IMR-90 (cell line): ENCODE data around the gene FXYD6. TPM values are rescaled to one million over a fixed set of nuclear protein-coding genes. Genes with fewer than 3 reads are reported as not detected.

Source experiments
- ATAC-seq: fragments of 200-7000 bp; cut with Tn5 transposase; 2 replicates; pipeline ENCODE4 v1.9.1; 2020; ENCODE audit warnings: low read depth, mild to moderate bottlenecking, moderate library complexity
- BruUV-seq: library from RNA; stranded (reverse); fragments of 400-500 nt; replicated peaks from 2 replicates; lab custom pipeline; 2021; lab: Mats Ljungman, UMichigan
- CTCF ChIA-PET: fragments of 300-600 bp; formaldehyde crosslinking; extraction: SDS; loops from one replicate; lab custom pipeline; 2021; ENCODE audit warnings: antibody characterized with exemption; lab: Yijun Ruan, JAX
- POLR2A ChIA-PET: fragments of 300-600 bp; sonication (Branson Sonifier 250); formaldehyde crosslinking; loops from one replicate; lab custom pipeline; 2022; ENCODE audit warnings: antibody characterized with exemption; ENCODE audit not compliant: unreplicated experiment; lab: Charles Lee
- DNase-seq: peaks from one replicate; pipeline ENCODE4 v3.0.0; 2013
- H2AFZ ChIP-seq: replicated peaks from 2 replicates; pipeline ENCODE3; 2013; ENCODE audit warnings: low read length, mild to moderate bottlenecking; ENCODE audit not compliant: poor library complexity
- H2AK5ac ChIP-seq: 2 replicates; pipeline ENCODE4 v1.6.1; 2013; ENCODE audit warnings: low read depth, low read length, inconsistent platforms
- H2AK9ac ChIP-seq: replicated peaks from 2 replicates; pipeline ENCODE3; 2013; ENCODE audit warnings: mild to moderate bottlenecking, low read depth, low read length, moderate library complexity; ENCODE audit not compliant: poor library complexity
- H2BK120ac ChIP-seq: 2 replicates; pipeline ENCODE4 v1.6.1; 2013; ENCODE audit warnings: low read depth, low read length, inconsistent platforms
- H2BK15ac ChIP-seq: 3 replicates; pipeline ENCODE4 v1.6.1; 2013; ENCODE audit warnings: low read depth, low read length, inconsistent platforms
- H2BK20ac ChIP-seq: 2 replicates; pipeline ENCODE4 v1.6.1; 2013; ENCODE audit warnings: low read depth, mild to moderate bottlenecking, inconsistent platforms, low read length, moderate library complexity
- H2BK5ac ChIP-seq: 2 replicates; pipeline ENCODE4 v1.6.1; 2013; ENCODE audit warnings: mild to moderate bottlenecking, low read depth, low read length, inconsistent platforms; ENCODE audit not compliant: poor library complexity, severe bottlenecking
- H3K14ac ChIP-seq: replicated peaks from 2 replicates; pipeline ENCODE4 v1.6.1; 2013; ENCODE audit warnings: low read depth, low read length, inconsistent platforms
- H3K18ac ChIP-seq: 2 replicates; pipeline ENCODE4 v1.6.1; 2013; ENCODE audit warnings: low read depth, low read length, control low read depth
- H3K23ac ChIP-seq: 2 replicates; pipeline ENCODE4 v1.6.1; 2013; ENCODE audit warnings: low read depth, low read length, inconsistent platforms
- H3K27ac ChIP-seq: 2 replicates; pipeline ENCODE4 v1.5.1; 2013; ENCODE audit warnings: mild to moderate bottlenecking, control low read depth, low read length; ENCODE audit not compliant: insufficient read depth
- H3K27me3 ChIP-seq: 2 replicates; pipeline ENCODE4 v1.6.1; 2013; ENCODE audit warnings: low read length; ENCODE audit not compliant: control insufficient read depth, insufficient read depth
- H3K36me3 ChIP-seq: 2 replicates; pipeline ENCODE4 v1.6.1; 2013; ENCODE audit warnings: low read length, mixed read lengths; ENCODE audit not compliant: control insufficient read depth, insufficient read depth
- H3K4ac ChIP-seq: 2 replicates; pipeline ENCODE4 v1.6.1; 2013; ENCODE audit warnings: low read depth, low read length, inconsistent platforms
- H3K4me1 ChIP-seq: 2 replicates; pipeline ENCODE4 v1.6.1; 2013; ENCODE audit warnings: low read length, mixed read lengths; ENCODE audit not compliant: control insufficient read depth, insufficient read depth
- H3K4me2 ChIP-seq: 2 replicates; pipeline ENCODE4 v1.6.1; 2013; ENCODE audit warnings: low read depth, mild to moderate bottlenecking, control low read depth, low read length, moderate library complexity
- H3K4me3 ChIP-seq: 2 replicates; pipeline ENCODE4 v1.5.1; 2013; ENCODE audit warnings: low read depth, mild to moderate bottlenecking, control low read depth, low read length, moderate library complexity; ENCODE audit not compliant: insufficient read depth
- H3K56ac ChIP-seq: 2 replicates; pipeline ENCODE4 v1.6.1; 2013; ENCODE audit warnings: low read length, inconsistent platforms; ENCODE audit not compliant: insufficient read depth; ENCODE audit errors: extremely low read depth
- H3K79me1 ChIP-seq, 2 experiments: 2 replicates each; pipeline ENCODE4 v1.6.1; 2013; ENCODE audit warnings: low read length in 2 of 2, inconsistent platforms in 1 of 2, low read depth in 1 of 2
- H3K9ac ChIP-seq: 2 replicates; pipeline ENCODE4 v1.6.1; 2013; ENCODE audit warnings: low read depth, low read length, control low read depth
- H3K9me1 ChIP-seq: 2 replicates; pipeline ENCODE4 v1.6.1; 2013; ENCODE audit warnings: low read length, inconsistent platforms; ENCODE audit not compliant: insufficient read depth
- H3K9me3 ChIP-seq: 2 replicates; pipeline ENCODE4 v1.6.1; 2013; ENCODE audit warnings: low read length; ENCODE audit not compliant: control insufficient read depth, insufficient read depth
- H4K20me1 ChIP-seq: 2 replicates; pipeline ENCODE4 v1.6.1; 2013; ENCODE audit warnings: low read length, inconsistent platforms; ENCODE audit not compliant: insufficient read depth
- H4K5ac ChIP-seq: 2 replicates; pipeline ENCODE4 v1.6.1; 2013; ENCODE audit warnings: mild to moderate bottlenecking, low read depth, low read length, control low read depth
- H4K8ac ChIP-seq, 2 experiments: 2 replicates each; pipeline ENCODE4 v1.6.1; 2013; ENCODE audit warnings: low read depth in 2 of 2, low read length in 2 of 2, control low read depth in 1 of 2, inconsistent platforms in 1 of 2
- H4K91ac ChIP-seq: 2 replicates; pipeline ENCODE4 v1.6.1; 2013; ENCODE audit warnings: low read depth, low read length, inconsistent platforms; ENCODE audit not compliant: insufficient read depth
- CHD1 ChIP-seq: IDR thresholded peaks from 2 replicates; pipeline ENCODE4 v1.6.1; 2012; ENCODE audit warnings: low read depth, low read length, improper control_type of control experiment
- FOS ChIP-seq: fragments of 150-350 bp; IDR thresholded peaks from 2 replicates; pipeline ENCODE4 v1.6.1; 2016; ENCODE audit warnings: low read depth, low read length
- MAFK ChIP-seq: IDR thresholded peaks from 2 replicates; pipeline ENCODE4 v1.6.1; 2012; ENCODE audit warnings: low read depth, low read length, improper control_type of control experiment
- MAZ ChIP-seq: IDR thresholded peaks from 2 replicates; pipeline ENCODE4 v1.6.1; 2012; ENCODE audit warnings: low read depth, mild to moderate bottlenecking, low read length, improper control_type of control experiment, moderate library complexity, borderline replicate concordance
- POLR2A ChIP-seq: IDR thresholded peaks from 2 replicates; pipeline ENCODE4 v1.6.1; 2012; ENCODE audit warnings: mild to moderate bottlenecking, low read depth, low read length
- RAD21 ChIP-seq: IDR thresholded peaks from 2 replicates; pipeline ENCODE4 v1.6.1; 2012; ENCODE audit warnings: low read length, improper control_type of control experiment
- RCOR1 ChIP-seq: IDR thresholded peaks from 2 replicates; pipeline ENCODE4 v1.6.1; 2012; ENCODE audit warnings: mild to moderate bottlenecking, low read length, improper control_type of control experiment; ENCODE audit not compliant: insufficient replicate concordance
- RFX5 ChIP-seq: IDR thresholded peaks from 2 replicates; pipeline ENCODE4 v1.8.0; 2012; ENCODE audit warnings: low read depth, mild to moderate bottlenecking, low read length, moderate library complexity
- WGBS, 2 experiments: methylation state at CpG; one replicate each; pipeline versions ENCODE4 v1.1.5 to v1.1.7; 2013; ENCODE audit warnings: missing lambda C conversion rate in 2 of 2; ENCODE audit not compliant: insufficient read length in 1 of 2; ENCODE audit errors: extremely low coverage in 2 of 2; 5-methylcytosine and 5-hydroxymethylcytosine counted together
- dilution Hi-C: fragments of 300-500 bp; cut with HindIII; formaldehyde crosslinking; loops from one replicate; pipeline ENCODE4 v1.14.3; 2018; ENCODE audit warnings: low sequenced_read_pairs; ENCODE audit not compliant: unreplicated experiment
- in situ Hi-C: fragments of 300-500 bp; cut with MboI; formaldehyde crosslinking; loops from 3 replicates; pipeline ENCODE4 v1.14.3; 2019; ENCODE audit warnings: low sequenced_read_pairs, inconsistent platforms, mixed read lengths
- intact Hi-C: fragments of 100-400 bp; cut with micrococcal nuclease; formaldehyde crosslinking; loops from 2 replicates; pipeline ENCODE4 v1.10.0; 2022
- polyA plus RNA-seq, 3 experiments: library from polyadenylated mRNA; depleted of rRNA; stranded (reverse); fragments of >200 nt; gene quantifications; 2 replicates each; pipeline ENCODE4 v1.2.3, GENCODE V29; 2012; ENCODE audit warnings: low replicate concordance in 1 of 3
- total RNA-seq: library from RNA; depleted of rRNA; stranded (reverse); fragments of >200 nt; gene quantifications from 2 replicates; pipeline ENCODE4 v1.2.3, GENCODE V29; 2012
- TF ChIP-seq, protein P1 (sequence below): fragments of 150-350 bp; IDR thresholded peaks from 2 replicates; pipeline ENCODE4 v1.6.1; 2017; ENCODE audit warnings: mild to moderate bottlenecking, antibody characterized with exemption, low read length, low read depth
- TF ChIP-seq, protein P2 (sequence below): fragments of 150-350 bp; IDR thresholded peaks from 2 replicates; pipeline ENCODE4 v1.6.1; 2016; ENCODE audit warnings: low read depth, mild to moderate bottlenecking, low read length, moderate library complexity, borderline replicate concordance
- TF ChIP-seq, protein P3 (sequence below): conservative IDR thresholded peaks from 2 replicates; pipeline ENCODE4 v1.5.1; 2012; ENCODE audit warnings: mild to moderate bottlenecking, low read depth, low read length, improper control_type of control experiment

Gene FXYD6
- total and polyA plus RNA-seq, 2 of the 4 experiments (the other 2 are of a cell fraction) = 0.32 TPM; not detected in 1

DNA sequence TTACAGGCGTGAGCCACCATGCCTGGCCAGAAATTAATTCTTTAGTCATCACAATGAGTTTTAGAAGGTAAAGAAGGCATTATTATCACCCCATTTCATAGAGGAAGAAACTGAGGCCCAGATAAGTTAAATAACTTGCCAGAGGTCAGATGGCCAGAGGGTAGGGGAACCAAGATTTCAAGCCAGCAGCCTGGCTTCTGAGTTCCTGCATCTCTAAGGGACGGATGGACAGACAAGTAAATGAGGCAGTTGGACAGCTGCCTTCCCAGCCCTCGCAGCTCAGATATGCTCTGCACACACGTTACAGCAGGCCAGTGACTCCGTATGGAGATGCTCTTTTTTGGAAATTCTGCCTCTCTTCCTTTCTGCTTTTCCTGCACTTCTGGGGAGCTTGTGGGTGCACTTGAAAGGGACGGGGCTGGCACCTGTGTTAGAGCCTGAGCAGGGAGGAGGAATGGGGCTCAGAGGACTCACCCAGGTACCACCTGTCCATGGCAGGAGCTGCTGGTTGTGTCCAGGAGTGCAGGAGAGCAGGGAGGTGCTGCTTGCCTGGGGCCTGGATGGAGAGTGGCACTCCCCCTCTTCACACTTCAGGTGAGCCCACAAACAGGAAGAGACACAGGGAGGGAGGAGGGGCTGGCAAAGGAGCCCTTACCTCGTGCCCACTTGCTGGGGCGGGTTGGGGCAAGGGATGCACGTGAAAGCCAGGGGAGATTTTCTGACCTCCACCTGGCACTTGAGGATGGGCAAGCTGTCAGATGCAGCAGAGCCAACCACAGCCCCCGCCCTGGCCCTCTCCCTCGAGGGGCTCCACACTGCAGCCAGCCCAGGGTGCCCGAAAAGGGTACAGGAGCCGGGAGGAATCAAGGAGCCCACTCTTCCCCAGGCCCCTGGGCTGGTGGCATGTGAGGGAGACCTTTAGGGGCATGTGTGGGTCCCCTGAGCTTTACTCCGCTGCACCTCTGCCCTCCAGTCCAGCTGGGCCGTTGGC lies 48.6 kb downstream of the FXYD6 start:
- Histone ChIP-seq H3K14ac (no peak overlapping the region), H4K5ac (no peak overlapping the region), H3K79me1 (no peaks in the 10 kb centered on the region), H2AK9ac (no peak overlapping the region), H3K18ac (no peak overlapping the region), H2AK5ac (peak overlapping the region; percentile 15; the same call in 1 of the 2 replicates), H3K9me1 (no peaks in the 10 kb centered on the region), H3K27me3 (peaks cover 7% of the 10 kb centered on the region; the same call in 1 of the 2 replicates), H4K91ac (no peak overlapping the region), H4K20me1 (no peaks in the 10 kb centered on the region), H2AFZ (peak overlapping the region; percentile 68), H2BK5ac (no peak overlapping the region), H3K9me3 (no peaks in the 10 kb centered on the region), H3K4me3 (no peak overlapping the region), H3K27ac (no peak overlapping the region), H3K4ac (no peak overlapping the region), H4K8ac (no peak overlapping the region), H3K4me1 (peaks cover 10% of the 10 kb centered on the region; the same call in 1 of the 2 replicates), H2BK20ac (no peak overlapping the region), H3K36me3 (no peaks in the 10 kb centered on the region), H2BK120ac (peak overlapping the region; percentile 40; the same call in 1 of the 2 replicates), H3K4me2 (no peak overlapping the region), H2BK15ac (no peak overlapping the region), H3K9ac (no peak overlapping the region), H3K56ac (no peak overlapping the region), H3K23ac (no peak overlapping the region)
- WGBS, 2 experiments = 89% methylated on average over 5 of the region's 15 CpGs; no CpG with 5 or more reads in 1 of the 2 experiments
- no peak for ATAC-seq
- TF ChIP-seq FOS = no peak
- TF ChIP-seq, protein P1, sequence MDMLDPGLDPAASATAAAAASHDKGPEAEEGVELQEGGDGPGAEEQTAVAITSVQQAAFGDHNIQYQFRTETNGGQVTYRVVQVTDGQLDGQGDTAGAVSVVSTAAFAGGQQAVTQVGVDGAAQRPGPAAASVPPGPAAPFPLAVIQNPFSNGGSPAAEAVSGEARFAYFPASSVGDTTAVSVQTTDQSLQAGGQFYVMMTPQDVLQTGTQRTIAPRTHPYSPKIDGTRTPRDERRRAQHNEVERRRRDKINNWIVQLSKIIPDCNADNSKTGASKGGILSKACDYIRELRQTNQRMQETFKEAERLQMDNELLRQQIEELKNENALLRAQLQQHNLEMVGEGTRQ = no peak
- TF ChIP-seq, protein P2, sequence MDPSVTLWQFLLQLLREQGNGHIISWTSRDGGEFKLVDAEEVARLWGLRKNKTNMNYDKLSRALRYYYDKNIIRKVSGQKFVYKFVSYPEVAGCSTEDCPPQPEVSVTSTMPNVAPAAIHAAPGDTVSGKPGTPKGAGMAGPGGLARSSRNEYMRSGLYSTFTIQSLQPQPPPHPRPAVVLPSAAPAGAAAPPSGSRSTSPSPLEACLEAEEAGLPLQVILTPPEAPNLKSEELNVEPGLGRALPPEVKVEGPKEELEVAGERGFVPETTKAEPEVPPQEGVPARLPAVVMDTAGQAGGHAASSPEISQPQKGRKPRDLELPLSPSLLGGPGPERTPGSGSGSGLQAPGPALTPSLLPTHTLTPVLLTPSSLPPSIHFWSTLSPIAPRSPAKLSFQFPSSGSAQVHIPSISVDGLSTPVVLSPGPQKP = no peak
- TF ChIP-seq MAFK = no peak
- no peak for TF ChIP-seq POLR2A
- TF ChIP-seq, protein P3, sequence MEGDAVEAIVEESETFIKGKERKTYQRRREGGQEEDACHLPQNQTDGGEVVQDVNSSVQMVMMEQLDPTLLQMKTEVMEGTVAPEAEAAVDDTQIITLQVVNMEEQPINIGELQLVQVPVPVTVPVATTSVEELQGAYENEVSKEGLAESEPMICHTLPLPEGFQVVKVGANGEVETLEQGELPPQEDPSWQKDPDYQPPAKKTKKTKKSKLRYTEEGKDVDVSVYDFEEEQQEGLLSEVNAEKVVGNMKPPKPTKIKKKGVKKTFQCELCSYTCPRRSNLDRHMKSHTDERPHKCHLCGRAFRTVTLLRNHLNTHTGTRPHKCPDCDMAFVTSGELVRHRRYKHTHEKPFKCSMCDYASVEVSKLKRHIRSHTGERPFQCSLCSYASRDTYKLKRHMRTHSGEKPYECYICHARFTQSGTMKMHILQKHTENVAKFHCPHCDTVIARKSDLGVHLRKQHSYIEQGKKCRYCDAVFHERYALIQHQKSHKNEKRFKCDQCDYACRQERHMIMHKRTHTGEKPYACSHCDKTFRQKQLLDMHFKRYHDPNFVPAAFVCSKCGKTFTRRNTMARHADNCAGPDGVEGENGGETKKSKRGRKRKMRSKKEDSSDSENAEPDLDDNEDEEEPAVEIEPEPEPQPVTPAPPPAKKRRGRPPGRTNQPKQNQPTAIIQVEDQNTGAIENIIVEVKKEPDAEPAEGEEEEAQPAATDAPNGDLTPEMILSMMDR = no peak
- TF ChIP-seq RCOR1 = no peak
- TF ChIP-seq MAZ = no peak
- TF ChIP-seq CHD1 = no peak
- TF ChIP-seq RAD21 = no peak
- no peak for TF ChIP-seq RFX5
- no peak for DNase-seq
- CTCF ChIA-PET = interaction anchor here (0.6 to 0.8 kb wide), 2 partner anchors 11 to 378 kb away, joined by 3 to 4 read pairs; no protein-coding TSS in a partner anchor
- BruUV-seq = no TSS peak
- in situ Hi-C loops = no loop called here
- dilution Hi-C loops = no loop called here
- intact Hi-C loops = no loop called here
- POLR2A ChIA-PET = no interaction called here
